ENCODE data around the gene RANBP3L.

- TF ChIP-seq CTCF (IDR thresholded peaks at IDR 0.05) (no peak), EZH2 (IDR thresholded peaks at IDR 0.05) (no peak)
Measured at GRCh38 chr5:36230151-36230790, 71.4 kb downstream of the RANBP3L start.
